ENCODE measurements around the gene FBXW11. TPM values are rescaled to one million over a fixed set of nuclear protein-coding genes. Genes with fewer than 3 reads are reported as not detected.

The FBXW11 gene
- total and polyA plus RNA-seq, 2 of the 13 experiments (the other 11 are each of a cell fraction or from before 2014, with no cell fraction given) = 31.7 to 53.6 TPM

DNA sequence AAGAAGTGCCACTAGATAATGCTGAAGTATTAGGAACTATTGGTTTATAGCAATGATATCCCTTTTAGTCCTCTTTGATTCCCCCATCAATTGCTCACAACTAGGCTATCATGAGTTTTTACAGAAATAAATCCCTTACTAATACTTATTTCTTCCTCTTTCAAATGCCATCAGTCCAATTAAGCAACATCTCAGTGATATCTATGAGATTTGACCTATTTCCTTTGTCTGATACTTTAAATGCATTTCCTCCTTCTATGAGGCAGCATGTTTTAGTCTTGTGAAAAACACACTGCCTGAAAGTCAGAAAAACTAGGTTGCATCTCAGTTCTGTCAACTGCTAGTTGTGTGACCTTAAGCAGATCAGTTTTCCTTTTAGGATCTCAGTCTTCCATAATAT is 101.6 kb downstream of the FBXW11 start:
- no peaks in the 10 kb centered on the region for H3K9me3 ChIP-seq (ENCODE audit: low read length)
- ChIA-PET POLR2A (no interaction called here), CTCF (ENCODE audit: low intra/inter-chr PET ratio, low total read pairs) (no interaction called here)
- peaks cover 12% of the 10 kb centered on the region for H4K20me1 ChIP-seq (ENCODE audit: insufficient read depth, low read length)
- intact Hi-C loops (cut with micrococcal nuclease; ENCODE audit: unreplicated experiment) = no loop called here
- in situ Hi-C loops (cut with HindIII; ENCODE audit: extremely low pct_ligation_motif_present, low pct_unique_long_range_greater_than_20kb) = loop anchor here (5.0 kb wide), 1 partner anchor 488 kb away; the partner anchor contains the start of gene FGF18
- peaks cover 0 to 6% of the 10 kb centered on the region in 2 experiments; a peak in 4 of 5 replicates for H3K36me3 ChIP-seq (replicated peaks in 1 of 2; ENCODE audit: control insufficient read depth in 1 of 2, insufficient read depth in 2 of 2, low read length in 2 of 2)
- no TSS peak for BruUV-seq (replicated peaks)
- no peak for TF ChIP-seq ZNF446 (CRISPR knock-in tag; IDR thresholded peaks at IDR 0.05)
- TF ChIP-seq, protein P1, sequence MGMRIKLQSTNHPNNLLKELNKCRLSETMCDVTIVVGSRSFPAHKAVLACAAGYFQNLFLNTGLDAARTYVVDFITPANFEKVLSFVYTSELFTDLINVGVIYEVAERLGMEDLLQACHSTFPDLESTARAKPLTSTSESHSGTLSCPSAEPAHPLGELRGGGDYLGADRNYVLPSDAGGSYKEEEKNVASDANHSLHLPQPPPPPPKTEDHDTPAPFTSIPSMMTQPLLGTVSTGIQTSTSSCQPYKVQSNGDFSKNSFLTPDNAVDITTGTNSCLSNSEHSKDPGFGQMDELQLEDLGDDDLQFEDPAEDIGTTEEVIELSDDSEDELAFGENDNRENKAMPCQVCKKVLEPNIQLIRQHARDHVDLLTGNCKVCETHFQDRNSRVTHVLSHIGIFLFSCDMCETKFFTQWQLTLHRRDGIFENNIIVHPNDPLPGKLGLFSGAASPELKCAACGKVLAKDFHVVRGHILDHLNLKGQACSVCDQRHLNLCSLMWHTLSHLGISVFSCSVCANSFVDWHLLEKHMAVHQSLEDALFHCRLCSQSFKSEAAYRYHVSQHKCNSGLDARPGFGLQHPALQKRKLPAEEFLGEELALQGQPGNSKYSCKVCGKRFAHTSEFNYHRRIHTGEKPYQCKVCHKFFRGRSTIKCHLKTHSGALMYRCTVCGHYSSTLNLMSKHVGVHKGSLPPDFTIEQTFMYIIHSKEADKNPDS (CRISPR knock-in tag; IDR thresholded peaks at IDR 0.05) = no peak
- TF ChIP-seq ZNF75D (CRISPR knock-in tag; IDR thresholded peaks at IDR 0.05; ENCODE audit: borderline replicate concordance) = no peak
- TF ChIP-seq, protein P2, sequence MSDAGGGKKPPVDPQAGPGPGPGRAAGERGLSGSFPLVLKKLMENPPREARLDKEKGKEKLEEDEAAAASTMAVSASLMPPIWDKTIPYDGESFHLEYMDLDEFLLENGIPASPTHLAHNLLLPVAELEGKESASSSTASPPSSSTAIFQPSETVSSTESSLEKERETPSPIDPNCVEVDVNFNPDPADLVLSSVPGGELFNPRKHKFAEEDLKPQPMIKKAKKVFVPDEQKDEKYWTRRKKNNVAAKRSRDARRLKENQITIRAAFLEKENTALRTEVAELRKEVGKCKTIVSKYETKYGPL (CRISPR knock-in tag; IDR thresholded peaks at IDR 0.05) = no peak
- TF ChIP-seq, protein P3, sequence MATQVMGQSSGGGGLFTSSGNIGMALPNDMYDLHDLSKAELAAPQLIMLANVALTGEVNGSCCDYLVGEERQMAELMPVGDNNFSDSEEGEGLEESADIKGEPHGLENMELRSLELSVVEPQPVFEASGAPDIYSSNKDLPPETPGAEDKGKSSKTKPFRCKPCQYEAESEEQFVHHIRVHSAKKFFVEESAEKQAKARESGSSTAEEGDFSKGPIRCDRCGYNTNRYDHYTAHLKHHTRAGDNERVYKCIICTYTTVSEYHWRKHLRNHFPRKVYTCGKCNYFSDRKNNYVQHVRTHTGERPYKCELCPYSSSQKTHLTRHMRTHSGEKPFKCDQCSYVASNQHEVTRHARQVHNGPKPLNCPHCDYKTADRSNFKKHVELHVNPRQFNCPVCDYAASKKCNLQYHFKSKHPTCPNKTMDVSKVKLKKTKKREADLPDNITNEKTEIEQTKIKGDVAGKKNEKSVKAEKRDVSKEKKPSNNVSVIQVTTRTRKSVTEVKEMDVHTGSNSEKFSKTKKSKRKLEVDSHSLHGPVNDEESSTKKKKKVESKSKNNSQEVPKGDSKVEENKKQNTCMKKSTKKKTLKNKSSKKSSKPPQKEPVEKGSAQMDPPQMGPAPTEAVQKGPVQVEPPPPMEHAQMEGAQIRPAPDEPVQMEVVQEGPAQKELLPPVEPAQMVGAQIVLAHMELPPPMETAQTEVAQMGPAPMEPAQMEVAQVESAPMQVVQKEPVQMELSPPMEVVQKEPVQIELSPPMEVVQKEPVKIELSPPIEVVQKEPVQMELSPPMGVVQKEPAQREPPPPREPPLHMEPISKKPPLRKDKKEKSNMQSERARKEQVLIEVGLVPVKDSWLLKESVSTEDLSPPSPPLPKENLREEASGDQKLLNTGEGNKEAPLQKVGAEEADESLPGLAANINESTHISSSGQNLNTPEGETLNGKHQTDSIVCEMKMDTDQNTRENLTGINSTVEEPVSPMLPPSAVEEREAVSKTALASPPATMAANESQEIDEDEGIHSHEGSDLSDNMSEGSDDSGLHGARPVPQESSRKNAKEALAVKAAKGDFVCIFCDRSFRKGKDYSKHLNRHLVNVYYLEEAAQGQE (IDR thresholded peaks at IDR 0.05; ENCODE audit: borderline replicate concordance in 1 of 2, low read depth in 1 of 2, low read length in 2 of 2) = no peak
- no peak for TF ChIP-seq KLF9 (CRISPR knock-in tag; IDR thresholded peaks at IDR 0.05; ENCODE audit: low read depth)
- TF ChIP-seq THYN1 (CRISPR knock-in tag; IDR thresholded peaks at IDR 0.05; ENCODE audit: borderline replicate concordance, low read depth) = no peak
- no peak overlapping the region for H3K4me2 ChIP-seq (ENCODE audit: low read depth, low read length)
- H3K79me2 ChIP-seq (ENCODE audit: insufficient read depth, low read length) = peaks cover 5% of the 10 kb centered on the region
- H3K4me3 ChIP-seq (replicated peaks in 1 of 3; ENCODE audit: insufficient read depth in 1 of 3, low read depth in 2 of 3, low read length in 3 of 3) = no peak overlapping the region
- H3K27ac ChIP-seq (ENCODE audit: extremely low read length, insufficient read depth, low read length) = no peak overlapping the region
- no peak overlapping the region for H3K9ac ChIP-seq (ENCODE audit: insufficient read depth, low read depth, low read length)
- no peaks in the 10 kb centered on the region for H3K4me1 ChIP-seq (ENCODE audit: insufficient read depth, low read length)
- FAIRE-seq (no peak), ATAC-seq (no peak), DNase-seq (ENCODE audit: low spot score) (no peak)
- no peaks in the 10 kb centered on the region for H3K27me3 ChIP-seq (ENCODE audit: control insufficient read depth in 1 of 2, insufficient read depth in 2 of 2, low read length in 2 of 2)
- H2AFZ ChIP-seq (ENCODE audit: low read length) = no peak overlapping the region

All from HepG2 (cell line).